SK-N-SH treated with all-trans-retinoic acid at 6 μM for 48 hours (cell line): ENCODE results near the gene ZBTB34.

Experiments
- ARNTL ChIP-seq: fragments of 450-650 bp; formaldehyde crosslinking; IDR thresholded peaks from 2 replicates; pipeline ENCODE4 v1.5.0; 2020; ENCODE audit warnings: low read depth, mild to moderate bottlenecking, moderate library complexity, borderline replicate concordance
- GLIS3 ChIP-seq: fragments of 250-450 bp; sonication (Bioruptor Pico); IDR thresholded peaks from 2 replicates; pipeline ENCODE4 v1.5.0; 2020; ENCODE audit warnings: mild to moderate bottlenecking, moderate library complexity
- ISL1 ChIP-seq: fragments of 250-450 bp; sonication (Bioruptor Pico); IDR thresholded peaks from 2 replicates; pipeline ENCODE4 v2.1.2; 2022; ENCODE audit warnings: mild to moderate bottlenecking, moderate library complexity
- RARB ChIP-seq: fragments of 250-450 bp; sonication (Bioruptor Pico); IDR thresholded peaks from 2 replicates; pipeline ENCODE4 v1.8.0; 2021; ENCODE audit warnings: mild to moderate bottlenecking, moderate library complexity
- ZC3H10 ChIP-seq: fragments of 250-450 bp; sonication (Bioruptor Pico); IDR thresholded peaks from 2 replicates; pipeline ENCODE4 v1.5.1; 2021; ENCODE audit warnings: mild to moderate bottlenecking, moderate library complexity
- ZFP3 ChIP-seq: fragments of 250-450 bp; sonication (Bioruptor Pico); IDR thresholded peaks from 2 replicates; pipeline ENCODE4 v1.5.0; 2020; ENCODE audit warnings: mild to moderate bottlenecking, moderate library complexity
- ZFP30 ChIP-seq: fragments of 450-650 bp; formaldehyde crosslinking; IDR thresholded peaks from 2 replicates; pipeline ENCODE4 v1.5.0; 2022; ENCODE audit warnings: mild to moderate bottlenecking, moderate library complexity
- ZNF565 ChIP-seq: fragments of 450-650 bp; formaldehyde crosslinking; conservative IDR thresholded peaks from 2 replicates; pipeline ENCODE4 v1.5.0; 2020; ENCODE audit warnings: low read depth, mild to moderate bottlenecking, moderate library complexity
- ZNF70 ChIP-seq: fragments of 450-650 bp; formaldehyde crosslinking; IDR thresholded peaks from 2 replicates; pipeline ENCODE4 v1.5.0; 2020; ENCODE audit warnings: mild to moderate bottlenecking, moderate library complexity
- TF ChIP-seq, protein P1 (sequence below): fragments of 250-450 bp; sonication (Bioruptor Pico); IDR thresholded peaks from 2 replicates; pipeline ENCODE4 v1.8.0; 2020; ENCODE audit warnings: mild to moderate bottlenecking, moderate library complexity, borderline replicate concordance

DNA sequence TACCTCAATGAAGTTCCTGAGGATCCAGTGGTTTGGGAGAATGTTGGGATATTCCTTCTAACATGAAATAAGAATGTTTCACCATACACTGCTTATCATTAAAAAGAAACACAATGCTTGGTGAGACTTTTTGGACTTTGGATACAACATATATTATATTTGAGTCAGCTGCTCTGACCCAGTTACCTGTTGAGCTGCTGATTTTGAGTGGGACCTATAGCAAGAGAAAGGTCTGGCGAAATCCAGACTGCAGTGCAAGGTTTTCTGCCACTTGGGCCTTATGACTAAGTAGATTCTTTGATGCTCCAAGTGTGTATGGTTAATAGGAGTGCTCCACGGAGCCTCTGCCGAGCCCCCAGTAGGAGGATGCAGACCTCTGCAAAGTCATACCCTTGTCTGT, 44.1 kb downstream of the ZBTB34 start:
- TF ChIP-seq ZFP3 (CRISPR knock-in tag) (no peak), ZFP30 (CRISPR knock-in tag) (no peak), ZC3H10 (CRISPR knock-in tag) (no peak), ARNTL (CRISPR knock-in tag) (no peak), ZNF565 (CRISPR knock-in tag) (no peak), ZNF70 (CRISPR knock-in tag) (no peak), RARB (CRISPR knock-in tag) (no peak), GLIS3 (CRISPR knock-in tag) (no peak), ISL1 (no peak)
- TF ChIP-seq, protein P1, sequence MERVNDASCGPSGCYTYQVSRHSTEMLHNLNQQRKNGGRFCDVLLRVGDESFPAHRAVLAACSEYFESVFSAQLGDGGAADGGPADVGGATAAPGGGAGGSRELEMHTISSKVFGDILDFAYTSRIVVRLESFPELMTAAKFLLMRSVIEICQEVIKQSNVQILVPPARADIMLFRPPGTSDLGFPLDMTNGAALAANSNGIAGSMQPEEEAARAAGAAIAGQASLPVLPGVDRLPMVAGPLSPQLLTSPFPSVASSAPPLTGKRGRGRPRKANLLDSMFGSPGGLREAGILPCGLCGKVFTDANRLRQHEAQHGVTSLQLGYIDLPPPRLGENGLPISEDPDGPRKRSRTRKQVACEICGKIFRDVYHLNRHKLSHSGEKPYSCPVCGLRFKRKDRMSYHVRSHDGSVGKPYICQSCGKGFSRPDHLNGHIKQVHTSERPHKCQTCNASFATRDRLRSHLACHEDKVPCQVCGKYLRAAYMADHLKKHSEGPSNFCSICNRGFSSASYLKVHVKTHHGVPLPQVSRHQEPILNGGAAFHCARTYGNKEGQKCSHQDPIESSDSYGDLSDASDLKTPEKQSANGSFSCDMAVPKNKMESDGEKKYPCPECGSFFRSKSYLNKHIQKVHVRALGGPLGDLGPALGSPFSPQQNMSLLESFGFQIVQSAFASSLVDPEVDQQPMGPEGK (CRISPR knock-in tag), result no peak
